Measurements from ENCODE around the gene POMT1.

- TF ChIP-seq GLIS3 (CRISPR knock-in tag; IDR thresholded peaks at IDR 0.05) (no peak), BACH2 (CRISPR knock-in tag; IDR thresholded peaks at IDR 0.05; ENCODE audit: borderline replicate concordance) (no peak)
Observed at GRCh38 chr9:131467214-131467935, 35.3 kb upstream of the POMT1 start.
